Cerebellar nuclear complex (tissue), 1 donor: ENCODE results near the gene TSPAN16.
A peak's percentile ranks its signal among the peaks of the same experiment; 100 is the strongest.

ENCODE experiments used
- DNase-seq, 2 experiments: peaks; one replicate each; lab custom pipeline; 2025; lab: John Stamatoyannopoulos, UW

Gene TSPAN16

GRCh38 chr19:11268783-11269267, 27.1 kb upstream of the TSPAN16 start:
- DNase-seq, result no peak

DNA sequence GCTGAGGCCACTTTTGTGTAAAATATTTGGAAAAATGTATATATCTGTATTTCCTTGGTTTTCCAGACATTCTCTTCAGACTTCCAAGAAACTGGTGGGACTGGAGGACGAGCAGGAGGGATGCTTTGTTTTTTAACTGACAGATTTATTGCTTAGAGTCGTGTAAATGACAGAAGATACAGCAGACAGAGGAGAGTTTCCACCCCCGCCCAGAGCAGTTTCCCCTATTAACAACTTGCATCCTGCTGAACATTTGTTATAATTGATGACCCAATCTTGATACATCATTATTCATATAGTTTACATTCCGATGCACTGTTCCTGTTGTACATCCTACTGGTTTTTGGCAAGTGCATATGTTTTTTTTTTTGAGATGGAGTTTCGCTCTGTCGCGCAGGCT, 26.6 kb upstream of the TSPAN16 start:
- DNase-seq, result no peak

DNA sequence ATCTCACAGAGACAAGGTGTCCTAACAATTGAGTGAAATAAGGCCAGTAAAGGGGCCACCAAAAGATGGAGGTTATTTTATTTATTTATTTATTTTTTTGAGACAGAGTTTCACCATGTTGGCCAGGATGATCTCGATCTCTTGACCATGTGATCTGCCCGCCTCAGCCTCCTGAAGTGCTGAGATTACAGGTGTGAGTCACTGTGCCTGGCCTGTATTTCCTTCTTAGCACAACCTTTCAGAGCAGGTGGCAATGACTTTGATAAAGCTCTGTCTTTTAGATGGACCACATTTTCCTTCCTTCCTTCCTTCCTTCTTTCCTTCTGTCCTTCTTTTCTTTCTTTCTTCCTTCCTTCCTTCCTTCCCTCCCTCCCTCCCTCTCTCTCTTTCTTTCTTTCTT, 22.7 kb upstream of the TSPAN16 start:
- no peak for DNase-seq

- no peak for DNase-seq
Measured at GRCh38 chr19:11273989-11274388, 22.0 kb upstream of the TSPAN16 start.

DNA sequence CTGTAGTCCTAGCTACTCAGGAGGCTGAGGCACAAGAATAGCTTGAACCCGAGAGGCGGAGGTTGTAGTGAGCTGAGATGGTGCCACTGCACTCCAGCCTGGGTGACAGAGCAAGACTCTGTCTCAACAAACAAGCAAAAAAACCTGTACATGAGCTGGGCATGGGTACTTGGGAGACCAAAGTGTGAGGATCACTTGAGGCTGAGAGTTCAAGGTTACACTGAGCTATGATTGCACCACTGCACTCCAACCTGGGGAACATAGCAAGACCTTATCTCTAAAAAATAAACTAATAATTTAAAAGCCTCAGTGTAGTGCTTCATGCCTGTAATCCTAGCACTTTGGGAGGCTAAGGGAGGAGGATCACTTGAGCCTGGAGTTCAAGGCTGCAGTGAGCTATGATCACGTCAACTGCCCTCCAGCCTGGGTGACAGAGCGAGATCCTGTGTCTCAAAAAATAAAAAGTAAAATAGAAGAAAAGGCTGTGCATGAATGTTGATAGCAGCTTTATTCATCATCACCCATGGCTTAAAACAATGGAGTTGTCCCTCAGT, 21.4 kb upstream of the TSPAN16 start:
- no peak for DNase-seq

GRCh38 chr19:11278670-11279069, 17.3 kb upstream of the TSPAN16 start:
- DNase-seq, result no peak

- DNase-seq, result no peak
Measured at GRCh38 chr19:11279505-11280236, 16.3 kb upstream of the TSPAN16 start.

DNA sequence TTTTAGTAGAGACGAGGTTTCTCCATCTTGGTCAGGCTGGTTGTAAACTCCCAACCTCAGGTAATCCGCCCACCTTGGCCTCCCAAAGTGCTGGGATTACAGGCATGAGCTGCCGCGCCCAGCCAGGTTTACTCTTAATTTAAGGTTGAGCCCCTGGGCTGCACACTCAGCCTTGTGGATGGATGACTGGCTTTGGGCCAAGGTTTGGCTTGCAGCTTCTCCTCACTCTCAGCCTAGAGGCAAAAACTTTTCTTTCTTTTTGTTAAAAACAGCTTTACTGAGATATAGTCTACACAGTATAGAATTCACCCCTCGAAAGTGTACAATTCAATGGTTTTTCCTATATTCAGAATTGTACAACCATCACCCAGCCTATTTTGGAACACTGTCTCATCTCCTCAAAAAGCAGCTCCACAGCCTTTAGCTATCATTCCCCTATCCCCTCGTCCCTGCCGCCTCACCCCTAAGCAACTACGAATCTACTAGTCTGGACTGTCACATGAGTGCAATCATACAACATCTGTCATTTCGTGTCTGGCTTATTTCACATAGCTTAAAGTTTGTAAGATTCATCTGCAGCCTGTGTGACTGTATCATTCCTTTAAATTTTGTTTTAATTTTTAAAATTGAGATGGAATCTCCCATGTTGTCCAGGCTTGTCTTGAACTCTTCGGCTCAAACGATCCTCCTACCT, 14.5 kb upstream of the TSPAN16 start:
- no peak for DNase-seq

GRCh38 chr19:11284515-11284914, 11.4 kb upstream of the TSPAN16 start:
- no peak for DNase-seq

DNA sequence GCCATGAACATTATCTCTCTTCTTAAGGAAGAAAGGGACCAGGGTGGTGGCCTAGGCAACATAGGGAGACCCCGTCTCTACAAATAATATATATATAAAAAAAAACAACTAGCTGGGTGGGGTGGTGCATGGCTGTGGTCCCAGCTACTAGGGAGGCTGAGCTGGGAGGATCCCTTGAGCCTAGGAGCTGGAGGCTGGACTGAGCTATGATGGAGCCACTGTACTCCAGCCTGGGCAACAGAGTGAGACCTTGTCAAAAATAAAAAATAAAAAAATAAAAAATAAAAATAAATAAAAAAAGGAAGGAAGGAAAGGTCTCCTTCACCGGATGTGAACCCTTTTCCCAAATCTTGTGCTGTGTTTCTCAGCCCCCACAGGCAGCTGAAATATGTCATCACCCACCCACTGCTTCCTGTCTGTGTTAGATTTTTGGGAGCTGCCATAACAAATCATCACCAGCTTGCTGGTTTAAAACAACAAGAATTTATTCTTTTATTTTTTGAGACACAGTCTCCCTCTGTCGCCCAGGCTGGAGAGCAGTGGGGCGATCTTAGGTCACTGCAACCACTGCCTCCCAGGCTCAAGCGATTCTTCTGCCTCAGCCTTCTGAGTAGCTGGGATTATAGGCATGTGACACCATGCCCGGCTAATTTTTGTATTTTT, 9.5 kb upstream of the TSPAN16 start:
- no peak for DNase-seq

- DNase-seq, result no peak
Measured at GRCh38 chr19:11288349-11288748, 7.6 kb upstream of the TSPAN16 start.

- DNase-seq, result no peak
Measured at GRCh38 chr19:11290256-11290655, 5.7 kb upstream of the TSPAN16 start.

DNA sequence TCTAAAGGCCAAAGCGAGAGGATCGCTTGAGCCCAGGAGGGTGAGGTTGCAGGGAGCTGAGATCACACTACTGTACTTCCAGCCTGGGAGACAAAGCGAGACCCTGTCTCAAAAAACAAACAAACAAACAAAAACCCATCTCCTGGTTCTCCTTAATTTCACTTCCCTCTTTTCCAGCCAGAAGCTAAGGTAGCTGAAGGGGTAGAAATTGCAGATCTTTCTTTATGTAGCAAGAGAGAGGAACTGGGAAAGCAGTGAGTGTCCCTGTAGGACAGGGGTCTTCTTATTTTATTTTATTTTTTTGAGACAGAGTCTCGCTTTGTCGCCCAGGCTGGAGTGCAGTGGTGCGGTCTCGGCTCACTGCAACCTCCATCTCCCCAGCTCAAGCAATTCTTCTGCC, 4.5 kb upstream of the TSPAN16 start:
- no peak for DNase-seq

DNA sequence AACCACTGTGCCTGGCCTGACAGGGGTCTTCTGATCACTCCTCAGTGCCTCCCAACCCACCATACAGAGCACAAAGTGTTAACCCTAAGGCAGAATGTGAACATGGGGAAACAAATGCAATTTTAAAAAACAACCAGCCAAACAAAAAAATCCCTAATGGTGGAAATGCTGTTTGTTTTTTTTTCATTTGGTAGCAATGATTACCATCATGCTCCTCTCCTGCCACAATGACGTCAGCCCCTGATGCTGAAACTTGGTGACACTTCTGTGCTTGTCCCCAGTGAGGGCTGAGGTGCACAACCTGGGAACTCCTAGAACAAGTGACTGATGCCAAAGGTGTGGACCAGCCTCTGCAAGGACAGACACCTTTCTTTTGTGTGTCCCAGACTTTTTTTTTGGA, 4.0 kb upstream of the TSPAN16 start:
- no peak for DNase-seq

- DNase-seq, result peak in 1 of 2 experiments; percentile 78
Measured at GRCh38 chr19:11293433-11294389, 2.2 kb upstream of the TSPAN16 start.

DNA sequence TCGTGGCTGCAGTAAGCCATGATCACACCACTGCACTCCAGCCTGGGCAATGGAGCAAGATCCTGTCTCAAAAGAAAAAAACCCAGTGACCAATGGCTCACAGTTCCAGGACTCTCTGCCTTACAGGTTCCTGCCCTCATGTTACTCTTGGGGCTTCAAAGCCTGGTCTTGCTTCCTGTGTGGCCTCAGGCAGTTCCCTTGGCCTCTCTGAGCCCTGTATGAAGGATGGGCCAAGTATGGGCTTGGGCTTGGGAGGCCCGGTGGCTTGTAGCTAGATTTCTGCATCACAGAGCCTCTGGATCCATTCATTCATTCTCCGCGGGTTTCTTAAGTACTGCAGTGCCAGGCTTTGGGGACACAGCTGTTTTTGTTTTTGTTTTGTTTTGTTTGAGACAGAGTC, 780 bp upstream of the TSPAN16 start:
- no peak for DNase-seq

GRCh38 chr19:11296264-11296663, 304 bp downstream of the TSPAN16 start:
- no peak for DNase-seq

DNA sequence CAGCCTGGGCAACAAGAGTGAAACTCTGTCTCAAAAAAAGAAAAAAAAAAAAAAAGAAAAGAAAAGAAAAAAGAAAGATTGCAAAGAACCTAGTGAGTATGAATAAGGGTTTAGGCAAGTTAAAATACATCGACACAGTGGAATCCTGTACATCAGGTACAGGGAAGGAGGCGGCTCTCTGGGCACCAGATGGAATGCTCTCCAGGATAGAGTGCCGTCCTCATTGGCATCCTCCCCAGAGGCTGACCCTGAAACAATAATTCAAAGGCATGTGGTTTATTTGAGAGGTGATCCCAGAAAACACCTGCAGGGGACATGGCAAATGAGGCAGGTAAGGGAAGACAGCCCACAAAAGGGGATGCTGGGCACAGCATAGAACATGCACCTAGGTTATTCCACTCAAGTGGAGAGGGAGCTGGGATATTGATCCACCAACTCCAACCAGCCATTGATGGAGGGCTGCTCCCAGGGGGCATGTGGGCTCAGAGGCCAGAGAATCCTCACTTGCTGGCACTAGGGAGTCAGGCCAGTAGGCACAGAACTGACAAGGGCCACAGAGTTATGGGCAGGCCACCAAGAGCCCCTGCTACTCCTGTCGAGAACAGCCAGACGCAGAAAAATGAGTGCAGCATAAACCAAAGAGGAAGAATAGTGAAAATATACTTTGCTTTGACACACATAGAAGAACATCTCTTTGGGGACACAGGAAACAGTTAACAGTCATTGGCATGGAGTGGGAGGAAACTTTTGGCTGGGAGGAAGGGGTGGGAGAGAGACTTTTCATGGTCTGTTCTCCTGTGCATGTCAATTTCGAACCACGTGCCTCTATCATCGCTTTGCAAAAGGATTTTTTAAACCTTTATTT, 4.2 kb downstream of the TSPAN16 start:
- no peak for DNase-seq

DNA sequence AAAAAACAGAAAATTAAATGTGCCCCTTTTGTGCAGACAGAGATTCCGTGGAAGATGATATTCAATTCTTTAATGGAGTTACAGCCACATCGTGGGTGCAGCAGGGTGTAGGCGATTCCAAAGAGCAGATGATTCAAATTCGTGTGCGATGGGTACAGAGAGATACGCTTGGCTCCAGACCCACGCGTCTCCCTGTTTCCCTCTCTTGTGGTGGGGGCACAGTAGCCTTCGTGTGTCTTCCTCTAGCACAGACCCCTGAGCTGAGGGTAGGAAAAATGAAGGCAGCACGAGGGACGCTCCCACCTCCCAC, 4.8 kb downstream of the TSPAN16 start:
- DNase-seq, result no peak

DNA sequence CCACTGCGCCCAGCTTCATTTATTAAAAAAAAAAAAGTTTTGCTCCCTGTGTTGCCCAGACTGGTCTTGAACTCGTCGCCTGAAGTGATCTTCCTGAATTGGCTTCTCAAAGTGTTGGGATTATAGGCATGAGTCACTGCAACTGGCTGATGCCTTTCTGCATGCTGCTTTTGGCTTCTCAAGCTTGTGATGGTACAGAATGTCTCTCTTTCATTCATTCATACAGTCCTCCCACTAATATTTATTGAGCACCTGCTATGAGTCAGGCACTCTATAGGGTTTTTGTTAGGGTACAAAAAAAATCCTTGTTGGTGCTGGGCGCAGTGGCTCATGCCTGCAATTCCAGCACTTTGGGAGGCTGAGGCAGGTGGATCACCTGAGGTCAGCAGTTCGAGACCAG, 9.0 kb downstream of the TSPAN16 start:
- no peak for DNase-seq

GRCh38 chr19:11306337-11306736, 10.4 kb downstream of the TSPAN16 start:
- no peak for DNase-seq
